Activated CD4-positive, alpha-beta T cell treated with anti-CD3 and anti-CD28 coated beads, Interleukin-2, amount 50 U/mL, for 1 hour (primary cell): ENCODE results near the gene BYSL.
A peak's percentile ranks its signal among the peaks of the same experiment; 100 is the strongest.

Source experiments
- DNase-seq: peaks from one replicate; pipeline ENCODE4 v3.0.0-alpha.2; 2020

BYSL gene

GRCh38 chr6:41920921-41921711, at the start of gene BYSL, which contains the start of gene MED20:
BYSL (plus strand) TSS chr6:41921499; CDS start chr6:41921563, 64 bp downstream.
MED20 (minus strand) TSS chr6:41921139; CDS start chr6:41921018, 121 bp downstream.
- DNase-seq = peak; percentile 92

- DNase-seq = no peak
Observed at GRCh38 chr6:41871691-41872090, 49.6 kb upstream of the BYSL start.

GRCh38 chr6:41872147-41872546, 49.2 kb upstream of the BYSL start:
- no peak for DNase-seq

GRCh38 chr6:41874741-41875140, 46.6 kb upstream of the BYSL start:
- no peak for DNase-seq

- no peak for DNase-seq
Observed at GRCh38 chr6:41877051-41877680, 44.1 kb upstream of the BYSL start.

GRCh38 chr6:41878246-41878645, 43.1 kb upstream of the BYSL start:
- DNase-seq = no peak

GRCh38 chr6:41878961-41879405, 42.3 kb upstream of the BYSL start:
- DNase-seq = no peak

- DNase-seq = no peak
Observed at GRCh38 chr6:41881506-41881905, 39.8 kb upstream of the BYSL start.

GRCh38 chr6:41884957-41885356, 36.3 kb upstream of the BYSL start:
- no peak for DNase-seq

- DNase-seq = no peak
Observed at GRCh38 chr6:41885930-41886329, 35.4 kb upstream of the BYSL start.

GRCh38 chr6:41887331-41887751, 34.0 kb upstream of the BYSL start:
- no peak for DNase-seq

- no peak for DNase-seq
Observed at GRCh38 chr6:41892921-41893564, 28.3 kb upstream of the BYSL start.

GRCh38 chr6:41894366-41895299, 26.7 kb upstream of the BYSL start:
- DNase-seq = no peak

GRCh38 chr6:41895300-41896233, 25.7 kb upstream of the BYSL start, which contains the start of gene USP49:
USP49 (minus strand) TSS chr6:41895375; CDS start chr6:41806983, 88,392 bp downstream.
- DNase-seq = peak; percentile 92

GRCh38 chr6:41896281-41896680, 25.0 kb upstream of the BYSL start:
- DNase-seq = no peak

- no peak for DNase-seq
Observed at GRCh38 chr6:41900861-41901260, 20.4 kb upstream of the BYSL start.

GRCh38 chr6:41901882-41902519, 19.3 kb upstream of the BYSL start:
- DNase-seq = peak; percentile 56

GRCh38 chr6:41909727-41910126, 11.6 kb upstream of the BYSL start:
- no peak for DNase-seq

GRCh38 chr6:41914343-41914742, 7.0 kb upstream of the BYSL start:
- no peak for DNase-seq

GRCh38 chr6:41914869-41915530, 6.3 kb upstream of the BYSL start:
- DNase-seq = no peak
